Measurements from ENCODE around the gene GSTA4. TPM values are rescaled to one million over a fixed set of nuclear protein-coding genes. Genes with fewer than 3 reads are reported as not detected.

Gene GSTA4
- polyA plus RNA-seq, 1 donor (not counting 4 experiments of a cell fraction or from before 2014, with no cell fraction given) = 40.2 TPM

DNA sequence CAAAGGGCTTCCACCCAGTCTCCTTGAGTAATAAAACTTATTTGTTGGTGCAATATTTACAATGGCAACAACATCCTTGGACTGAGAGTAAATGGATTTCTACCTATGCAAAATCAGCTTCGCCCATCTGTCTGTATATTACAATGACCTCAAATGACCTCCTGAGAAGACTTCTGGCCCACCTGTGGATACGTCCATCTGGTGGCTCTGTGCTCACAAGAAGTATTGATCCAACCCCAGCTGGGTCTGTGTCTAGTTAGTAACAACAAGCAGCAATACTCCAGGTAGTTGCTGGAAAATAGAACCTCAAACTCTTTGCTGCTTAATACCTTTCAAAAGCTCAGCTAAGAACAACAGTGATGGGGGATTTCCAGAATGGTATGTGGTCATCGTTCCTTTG, 34.7 kb upstream of the GSTA4 start:
- no peak overlapping the region for H3K4me2 ChIP-seq (ENCODE audit: control insufficient read depth, extremely low read depth, insufficient read depth, low read depth, low read length)
- H4K20me1 ChIP-seq (ENCODE audit: control insufficient read depth, extremely low read depth, insufficient read depth, low read length) = no peaks in the 10 kb centered on the region
- no peak overlapping the region for H3K27ac ChIP-seq (ENCODE audit: control insufficient read depth, insufficient read depth, low read length)
- no peaks in the 10 kb centered on the region for H3K9me1 ChIP-seq (ENCODE audit: control insufficient read depth, extremely low read depth, insufficient read depth, low read length)
- H3K4me1 ChIP-seq (ENCODE audit: control insufficient read depth, extremely low read depth, insufficient read depth, low read length) = peaks cover 3% of the 10 kb centered on the region
- H3K36me3 ChIP-seq (ENCODE audit: control insufficient read depth in 2 of 2, extremely low read depth in 1 of 2, insufficient read depth in 2 of 2, low read length in 2 of 2) = no peaks in the 10 kb centered on the region
- no peak overlapping the region for H2AFZ ChIP-seq (ENCODE audit: control insufficient read depth, low read length)
- H3K27me3 ChIP-seq (ENCODE audit: control insufficient read depth, extremely low read depth, insufficient read depth, low read length) = no peaks in the 10 kb centered on the region
- H3K4me3 ChIP-seq (ENCODE audit: control insufficient read depth in 2 of 3, extremely low read depth in 1 of 3, insufficient read depth in 2 of 3, low read depth in 1 of 3, low read length in 3 of 3) = no peak overlapping the region
- no peak overlapping the region for H3K9ac ChIP-seq (ENCODE audit: control insufficient read depth, extremely low read depth, insufficient read depth, low read length)
- dilution Hi-C loops (cut with MboI; ENCODE audit: extremely low pct_ligation_motif_present, low sequenced_read_pairs) = no loop called here
- FAIRE-seq (no peak), DNase-seq (ENCODE audit: low read depth, low spot score) (no peak)
- H3K9me3 ChIP-seq (ENCODE audit: control insufficient read depth, low read depth, low read length) = no peaks in the 10 kb centered on the region
- H3K79me2 ChIP-seq (ENCODE audit: control insufficient read depth, insufficient read depth, low read length) = no peaks in the 10 kb centered on the region
- TF ChIP-seq, protein P1, sequence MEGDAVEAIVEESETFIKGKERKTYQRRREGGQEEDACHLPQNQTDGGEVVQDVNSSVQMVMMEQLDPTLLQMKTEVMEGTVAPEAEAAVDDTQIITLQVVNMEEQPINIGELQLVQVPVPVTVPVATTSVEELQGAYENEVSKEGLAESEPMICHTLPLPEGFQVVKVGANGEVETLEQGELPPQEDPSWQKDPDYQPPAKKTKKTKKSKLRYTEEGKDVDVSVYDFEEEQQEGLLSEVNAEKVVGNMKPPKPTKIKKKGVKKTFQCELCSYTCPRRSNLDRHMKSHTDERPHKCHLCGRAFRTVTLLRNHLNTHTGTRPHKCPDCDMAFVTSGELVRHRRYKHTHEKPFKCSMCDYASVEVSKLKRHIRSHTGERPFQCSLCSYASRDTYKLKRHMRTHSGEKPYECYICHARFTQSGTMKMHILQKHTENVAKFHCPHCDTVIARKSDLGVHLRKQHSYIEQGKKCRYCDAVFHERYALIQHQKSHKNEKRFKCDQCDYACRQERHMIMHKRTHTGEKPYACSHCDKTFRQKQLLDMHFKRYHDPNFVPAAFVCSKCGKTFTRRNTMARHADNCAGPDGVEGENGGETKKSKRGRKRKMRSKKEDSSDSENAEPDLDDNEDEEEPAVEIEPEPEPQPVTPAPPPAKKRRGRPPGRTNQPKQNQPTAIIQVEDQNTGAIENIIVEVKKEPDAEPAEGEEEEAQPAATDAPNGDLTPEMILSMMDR (optimal IDR thresholded peaks at IDR 0.05 in 1 of 3, IDR thresholded peaks at IDR 0.05 in 1 of 3, conservative IDR thresholded peaks at IDR 0.05 in 1 of 3; ENCODE audit: extremely low read depth in 1 of 3, insufficient read depth in 2 of 3, low read length in 3 of 3) = no peak
- no peak for TF ChIP-seq EZH2 (IDR thresholded peaks at IDR 0.05; ENCODE audit: low read length)

DNA sequence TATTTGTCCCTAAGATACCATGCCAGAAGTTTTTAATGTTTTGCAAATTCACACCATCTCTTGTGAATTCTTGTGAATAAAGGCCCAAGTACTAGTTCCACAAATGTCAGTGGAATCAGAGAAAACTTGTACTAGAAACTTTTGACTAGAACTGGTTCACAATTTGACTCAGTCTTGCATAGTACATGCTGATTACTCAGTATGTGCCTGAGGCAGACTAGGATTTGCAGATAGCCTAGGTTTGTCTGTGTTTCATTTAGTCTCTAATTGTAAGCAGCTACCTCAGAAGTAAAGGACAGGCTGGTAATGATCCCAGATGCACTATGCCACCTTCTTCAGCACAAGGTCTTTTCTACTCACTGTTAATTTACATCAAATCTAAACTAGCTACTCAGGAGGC, 34.2 kb upstream of the GSTA4 start:
- H3K9me1 ChIP-seq (ENCODE audit: control insufficient read depth, extremely low read depth, insufficient read depth, low read length) = no peaks in the 10 kb centered on the region
- H4K20me1 ChIP-seq (ENCODE audit: control insufficient read depth, extremely low read depth, insufficient read depth, low read length) = no peaks in the 10 kb centered on the region
- no peaks in the 10 kb centered on the region for H3K9me3 ChIP-seq (ENCODE audit: control insufficient read depth, low read depth, low read length)
- no peaks in the 10 kb centered on the region for H3K27me3 ChIP-seq (ENCODE audit: control insufficient read depth, extremely low read depth, insufficient read depth, low read length)
- dilution Hi-C loops (cut with MboI; ENCODE audit: extremely low pct_ligation_motif_present, low sequenced_read_pairs) = no loop called here
- H2AFZ ChIP-seq (ENCODE audit: control insufficient read depth, low read length) = no peak overlapping the region
- no peak overlapping the region for H3K9ac ChIP-seq (ENCODE audit: control insufficient read depth, extremely low read depth, insufficient read depth, low read length)
- H3K4me2 ChIP-seq (ENCODE audit: control insufficient read depth, extremely low read depth, insufficient read depth, low read depth, low read length) = no peak overlapping the region
- H3K4me3 ChIP-seq (ENCODE audit: control insufficient read depth in 2 of 3, extremely low read depth in 1 of 3, insufficient read depth in 2 of 3, low read depth in 1 of 3, low read length in 3 of 3) = no peak overlapping the region
- peaks cover 3% of the 10 kb centered on the region for H3K4me1 ChIP-seq (ENCODE audit: control insufficient read depth, extremely low read depth, insufficient read depth, low read length)
- no peaks in the 10 kb centered on the region for H3K36me3 ChIP-seq (ENCODE audit: control insufficient read depth in 2 of 2, extremely low read depth in 1 of 2, insufficient read depth in 2 of 2, low read length in 2 of 2)
- FAIRE-seq = peak; percentile 74
- no peak for DNase-seq (ENCODE audit: low read depth, low spot score)
- H3K79me2 ChIP-seq (ENCODE audit: control insufficient read depth, insufficient read depth, low read length) = no peaks in the 10 kb centered on the region
- H3K27ac ChIP-seq (ENCODE audit: control insufficient read depth, insufficient read depth, low read length) = no peak overlapping the region
- TF ChIP-seq, protein P1 (optimal IDR thresholded peaks at IDR 0.05 in 1 of 3, IDR thresholded peaks at IDR 0.05 in 1 of 3, conservative IDR thresholded peaks at IDR 0.05 in 1 of 3; ENCODE audit: extremely low read depth in 1 of 3, insufficient read depth in 2 of 3, low read length in 3 of 3) = no peak
- TF ChIP-seq EZH2 (IDR thresholded peaks at IDR 0.05; ENCODE audit: low read length) = no peak

Measured in keratinocyte (primary cell).